ENCODE measurements around the gene ZMYM2.

The ZMYM2 gene

GRCh38 chr13:20049558-20050473, 91.3 kb downstream of the ZMYM2 start:
- no peak for DNase-seq

GRCh38 chr13:20051366-20051765, 92.8 kb downstream of the ZMYM2 start:
- DNase-seq: no peak

- no peak for DNase-seq
Observed at GRCh38 chr13:20053016-20053415, 94.5 kb downstream of the ZMYM2 start.

- DNase-seq: no peak
Observed at GRCh38 chr13:20053891-20054290, 95.4 kb downstream of the ZMYM2 start.

GRCh38 chr13:20054586-20054985, 96.1 kb downstream of the ZMYM2 start:
- DNase-seq: no peak

GRCh38 chr13:20057214-20057613, 98.7 kb downstream of the ZMYM2 start:
- no peak for DNase-seq

- no peak for DNase-seq
Observed at GRCh38 chr13:20057963-20058362, 99.4 kb downstream of the ZMYM2 start.

- no peak for DNase-seq
Observed at GRCh38 chr13:20058476-20058875, 99.9 kb downstream of the ZMYM2 start.

- DNase-seq: no peak
Observed at GRCh38 chr13:20064128-20064527, 105.6 kb downstream of the ZMYM2 start.

- no peak for DNase-seq
Observed at GRCh38 chr13:20065516-20065915, 107.0 kb downstream of the ZMYM2 start.

- DNase-seq: no peak
Observed at GRCh38 chr13:20069956-20070355, 111.4 kb downstream of the ZMYM2 start.

- no peak for DNase-seq
Observed at GRCh38 chr13:20073775-20074174, 115.2 kb downstream of the ZMYM2 start.

GRCh38 chr13:20074966-20075365, 116.4 kb downstream of the ZMYM2 start:
- no peak for DNase-seq

GRCh38 chr13:20077086-20077485, 118.6 kb downstream of the ZMYM2 start:
- DNase-seq: no peak

- DNase-seq: no peak
Observed at GRCh38 chr13:20080377-20081164, 122.0 kb downstream of the ZMYM2 start.

- DNase-seq: no peak
Observed at GRCh38 chr13:20090349-20090748, 131.8 kb downstream of the ZMYM2 start.

- DNase-seq: no peak
Observed at GRCh38 chr13:20093951-20094350, 135.4 kb downstream of the ZMYM2 start.

- no peak for DNase-seq
Observed at GRCh38 chr13:20099319-20099718, 140.8 kb downstream of the ZMYM2 start.

- DNase-seq: no peak
Observed at GRCh38 chr13:20101467-20102316, 143.2 kb downstream of the ZMYM2 start.

- no peak for DNase-seq
Observed at GRCh38 chr13:20102525-20103180, 144.1 kb downstream of the ZMYM2 start.

- DNase-seq: no peak
Observed at GRCh38 chr13:20105161-20105689, 146.7 kb downstream of the ZMYM2 start.

GRCh38 chr13:20106742-20107141, 148.2 kb downstream of the ZMYM2 start:
- DNase-seq: no peak

All from CD4-positive, alpha-beta T cell treated with Interferon gamma for 1 hour (primary cell).